T-helper 2 cell treated with Interferon-gamma antibody and Interleukin-4, amounts not matched to agents 5 μg/mL and 100 μg/mL, for 36 hours (primary cell): ENCODE measurements around the gene NTN4.
"Not testable (repeated sequence)": the region's sequence is repeated elsewhere in the genome, so short reads cannot be mapped to it uniquely, and the experiment has no call there.

Experiments
- DNase-seq: peaks from one replicate; pipeline ENCODE4 v3.0.0; 2021; ENCODE audit warnings: low spot score
- H3K27ac Mint-ChIP-seq: one replicate; pipeline ENCODE4 v1.8.0; 2021; ENCODE audit warnings: mild to moderate bottlenecking, mixed read lengths
- H3K27me3 Mint-ChIP-seq: one replicate; pipeline ENCODE4 v1.8.0; 2021; ENCODE audit warnings: low read depth, mixed read lengths
- H3K36me3 Mint-ChIP-seq: one replicate; pipeline ENCODE4 v1.8.0; 2021; ENCODE audit warnings: low read depth, mixed read lengths
- H3K4me1 Mint-ChIP-seq: one replicate; pipeline ENCODE4 v1.8.0; 2021; ENCODE audit warnings: low read depth, mixed read lengths
- H3K4me3 Mint-ChIP-seq: one replicate; pipeline ENCODE4 v1.8.0; 2022; ENCODE audit warnings: mild to moderate bottlenecking, moderate library complexity, mixed read lengths
- H3K9me3 Mint-ChIP-seq: one replicate; pipeline ENCODE4 v1.8.0; 2021; ENCODE audit warnings: mixed read lengths

The NTN4 gene

DNA sequence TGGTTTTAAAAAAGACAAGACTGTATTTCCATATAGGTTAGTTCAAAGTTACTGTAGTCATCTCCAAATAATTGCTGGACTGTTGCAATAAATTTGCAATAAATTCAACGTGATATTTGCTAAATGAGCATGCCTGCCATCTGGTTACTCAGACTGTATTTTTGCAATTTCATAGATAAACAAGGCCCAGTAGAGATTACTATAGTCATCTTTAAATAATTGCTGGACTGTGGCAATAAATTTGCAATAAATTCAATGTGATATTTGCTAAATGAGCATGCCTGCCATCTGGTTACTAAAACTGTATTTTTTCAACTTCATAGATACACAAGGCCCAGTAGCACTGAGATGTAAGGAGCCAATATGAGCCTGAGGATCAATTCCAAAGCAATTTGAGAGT, 5.6 kb downstream of the NTN4 start:
- peaks cover 57% of the 10 kb centered on the region for H3K27me3 Mint-ChIP-seq
- no peaks in the 10 kb centered on the region for H3K9me3 Mint-ChIP-seq
- H3K27ac Mint-ChIP-seq: no peak overlapping the region

DNA sequence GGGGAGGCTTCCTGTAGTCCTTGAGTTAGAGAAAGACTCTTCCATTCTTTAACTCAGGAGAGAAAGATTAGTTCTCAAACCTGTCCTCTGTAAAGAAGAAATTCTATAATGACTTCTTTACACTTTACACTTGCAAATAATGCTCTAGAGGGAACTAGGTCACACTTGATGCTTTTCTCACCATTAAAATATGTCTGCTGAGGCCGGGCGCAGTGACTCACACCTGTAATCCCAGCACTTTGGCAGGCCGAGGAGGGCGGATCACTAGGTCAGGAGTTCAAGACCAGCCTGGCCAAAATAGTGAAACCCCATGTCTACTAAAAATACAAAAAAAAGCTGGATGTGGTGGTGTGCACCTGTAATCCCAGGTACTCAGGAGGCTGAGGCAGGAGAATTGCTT, 6.3 kb downstream of the NTN4 start:
- H3K9me3 Mint-ChIP-seq: no peaks in the 10 kb centered on the region
- H3K27me3 Mint-ChIP-seq: peaks cover 51% of the 10 kb centered on the region
- H3K27ac Mint-ChIP-seq: no peak overlapping the region

More for the DNA sequence above, 5.6 kb downstream of the NTN4 start:
- Mint-ChIP-seq H3K36me3 (no peaks in the 10 kb centered on the region), H3K4me1 (no peaks in the 10 kb centered on the region), H3K4me3 (no peak overlapping the region)
- DNase-seq: no peak

DNA sequence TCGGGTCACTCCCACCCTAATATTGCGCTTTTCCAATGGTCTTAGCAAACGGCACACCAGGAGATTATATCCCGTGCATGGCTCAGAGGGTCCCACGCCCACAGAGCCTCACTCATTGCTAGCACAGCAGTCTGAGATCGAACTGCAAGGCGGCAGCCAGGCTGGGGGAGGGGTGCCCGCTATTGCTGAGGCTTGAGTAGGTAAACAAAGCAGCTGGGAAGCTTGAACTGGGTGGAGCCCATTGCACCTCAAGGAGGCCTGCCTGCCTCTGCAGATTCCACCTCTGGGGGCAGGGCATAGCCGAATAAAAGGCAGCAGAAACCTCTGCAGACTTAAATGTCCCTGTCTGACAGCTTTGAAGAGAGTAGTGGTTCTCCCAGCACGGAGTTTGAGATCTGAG, 15.1 kb downstream of the NTN4 start:
- not testable (repeated sequence) for H3K36me3 Mint-ChIP-seq, DNase-seq, H3K9me3 Mint-ChIP-seq, H3K4me1 Mint-ChIP-seq, H3K27ac Mint-ChIP-seq, H3K4me3 Mint-ChIP-seq
- peaks cover 12% of the 10 kb centered on the region for H3K27me3 Mint-ChIP-seq

More for the DNA sequence above, 6.3 kb downstream of the NTN4 start:
- DNase-seq: no peak
- Mint-ChIP-seq H3K36me3 (no peaks in the 10 kb centered on the region), H3K4me3 (no peak overlapping the region), H3K4me1 (no peaks in the 10 kb centered on the region)

DNA sequence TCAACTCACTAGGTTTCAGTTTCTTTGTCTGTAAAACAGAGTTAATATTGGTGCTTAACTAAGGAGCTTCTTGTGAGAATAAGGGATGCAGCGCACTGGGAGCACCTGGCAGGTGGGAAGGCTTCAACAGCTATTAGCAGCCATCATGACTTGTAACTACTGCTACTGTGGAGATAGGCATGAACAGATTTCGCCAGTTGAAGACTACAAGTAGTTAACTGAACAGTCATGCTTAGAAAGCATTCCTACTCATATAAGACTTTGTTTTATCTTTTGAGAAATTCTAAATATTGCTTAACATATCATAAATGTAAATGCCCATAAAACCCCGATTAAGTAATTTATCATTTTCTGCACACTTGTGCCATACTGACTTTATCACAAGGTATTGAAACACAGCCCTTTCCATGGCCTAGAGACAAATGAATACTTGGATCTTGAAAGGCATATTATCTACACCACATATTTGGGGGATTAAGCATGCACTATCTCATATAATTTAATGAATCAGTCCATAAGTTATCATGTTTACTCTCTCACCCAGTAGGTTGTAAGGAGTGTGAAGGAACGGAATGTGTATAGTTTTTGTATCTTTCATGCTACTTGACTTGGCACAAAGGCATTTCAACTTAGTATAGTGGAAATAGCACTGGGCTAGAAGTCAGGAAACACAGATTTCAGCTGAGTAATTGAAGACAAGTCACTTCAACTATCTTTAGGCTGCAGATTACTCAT, 16.1 kb downstream of the NTN4 start:
- Mint-ChIP-seq H3K4me1 (no peaks in the 10 kb centered on the region), H3K36me3 (no peaks in the 10 kb centered on the region), H3K9me3 (no peaks in the 10 kb centered on the region), H3K27ac (no peak overlapping the region), H3K27me3 (peaks cover 12% of the 10 kb centered on the region), H3K4me3 (no peak overlapping the region)
- DNase-seq: no peak

DNA sequence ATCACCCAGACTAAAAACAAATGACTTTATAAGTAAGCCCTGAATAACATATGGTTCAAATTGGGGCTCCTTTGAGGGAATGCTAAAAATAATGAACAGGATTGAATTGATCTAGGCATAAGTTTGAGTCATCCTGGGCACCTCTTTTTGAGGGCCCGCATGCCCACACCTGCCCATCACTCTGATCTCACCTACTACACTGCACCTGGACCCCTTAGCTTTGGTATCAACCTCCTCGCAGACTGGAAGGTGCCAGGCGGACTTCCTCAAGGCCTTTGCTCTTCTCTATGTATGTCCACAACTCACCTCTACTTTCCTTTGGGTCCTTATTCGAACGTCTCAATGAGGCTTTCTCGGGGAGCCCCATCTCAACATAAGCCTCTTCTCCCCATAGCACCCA, 17.2 kb downstream of the NTN4 start:
- Mint-ChIP-seq H3K27ac (no peak overlapping the region), H3K4me3 (no peak overlapping the region), H3K27me3 (peaks cover 14% of the 10 kb centered on the region), H3K9me3 (no peaks in the 10 kb centered on the region), H3K36me3 (no peaks in the 10 kb centered on the region), H3K4me1 (no peaks in the 10 kb centered on the region)
- DNase-seq: no peak

DNA sequence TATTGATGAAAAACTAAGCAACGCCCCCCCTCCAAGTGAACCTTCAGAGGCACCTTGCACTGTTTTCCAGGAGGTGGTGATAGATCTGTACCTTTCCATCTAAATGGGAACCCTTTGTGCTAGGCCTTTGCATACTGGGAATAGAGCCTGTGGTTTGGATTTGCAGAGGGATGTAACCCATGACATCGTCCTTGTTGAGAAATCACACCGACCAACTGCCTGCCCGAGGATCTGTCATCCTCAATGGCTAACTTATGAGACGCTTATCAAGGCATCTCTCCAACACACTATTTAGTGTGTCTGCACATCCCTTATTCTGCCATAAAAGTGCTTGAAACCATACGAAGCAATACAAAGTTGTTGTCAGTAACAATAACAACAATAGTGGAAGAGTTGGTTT, 22.9 kb downstream of the NTN4 start:
- DNase-seq: no peak
- H3K4me3 Mint-ChIP-seq: no peak overlapping the region
- H3K36me3 Mint-ChIP-seq: no peaks in the 10 kb centered on the region
- no peaks in the 10 kb centered on the region for H3K4me1 Mint-ChIP-seq
- H3K27ac Mint-ChIP-seq: no peak overlapping the region
- peaks cover 2% of the 10 kb centered on the region for H3K27me3 Mint-ChIP-seq
- no peaks in the 10 kb centered on the region for H3K9me3 Mint-ChIP-seq

DNA sequence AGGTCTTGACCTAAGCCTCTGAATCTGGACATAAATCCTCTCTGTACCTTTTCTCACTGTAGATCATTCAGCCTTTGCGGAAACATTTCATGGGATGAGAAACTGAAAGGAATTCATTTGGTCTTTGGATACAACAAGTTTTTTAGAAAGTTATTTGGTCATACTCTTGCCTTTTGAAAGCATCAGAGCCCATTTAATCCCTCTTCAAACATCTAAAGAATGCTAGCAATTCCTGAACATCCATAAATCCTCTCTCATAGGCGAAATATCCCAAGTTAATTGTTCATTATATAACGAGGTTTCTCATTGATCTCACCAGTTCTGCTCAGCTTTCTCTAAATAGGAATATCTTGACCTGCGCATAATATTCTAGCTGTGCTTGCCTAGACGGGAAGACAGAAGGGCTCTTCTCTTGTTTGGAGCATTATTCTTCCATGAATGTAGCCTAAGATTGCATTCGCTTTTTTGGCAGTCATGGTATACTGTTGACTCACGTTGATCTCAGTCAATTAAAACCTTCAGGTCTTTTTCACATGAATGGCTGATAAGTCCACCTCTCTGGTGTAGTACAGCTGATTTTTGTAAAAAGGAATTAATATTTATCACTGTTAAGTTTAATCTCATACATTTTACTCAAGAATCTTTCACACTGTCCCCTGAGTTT, 24.1 kb downstream of the NTN4 start:
- Mint-ChIP-seq H3K27ac (no peak overlapping the region), H3K27me3 (peaks cover 2% of the 10 kb centered on the region), H3K4me1 (no peaks in the 10 kb centered on the region), H3K36me3 (no peaks in the 10 kb centered on the region), H3K4me3 (no peak overlapping the region), H3K9me3 (no peaks in the 10 kb centered on the region)
- DNase-seq: no peak

DNA sequence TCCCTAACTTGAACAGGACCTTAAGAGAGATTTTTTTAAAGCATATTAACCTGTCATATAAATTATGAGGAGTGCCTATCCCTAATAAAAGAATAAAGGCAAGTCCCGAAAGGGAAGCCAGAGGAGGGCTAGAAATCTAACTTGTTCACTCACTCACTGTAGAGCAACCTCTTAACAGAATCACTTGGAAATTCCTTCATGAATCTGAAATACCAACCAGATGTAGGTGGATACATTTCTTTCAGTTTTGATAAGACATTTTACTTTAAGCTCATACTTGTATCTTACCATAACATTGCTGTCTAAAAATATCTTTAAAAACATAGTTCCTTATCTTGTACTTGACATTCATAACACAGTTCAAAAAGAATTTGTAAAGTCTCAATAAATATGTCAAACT, 25.7 kb downstream of the NTN4 start:
- H3K27me3 Mint-ChIP-seq: peaks cover 2% of the 10 kb centered on the region
- H3K4me3 Mint-ChIP-seq: no peak overlapping the region
- no peaks in the 10 kb centered on the region for H3K4me1 Mint-ChIP-seq
- no peak overlapping the region for H3K27ac Mint-ChIP-seq
- DNase-seq: no peak
- no peaks in the 10 kb centered on the region for H3K36me3 Mint-ChIP-seq
- H3K9me3 Mint-ChIP-seq: no peaks in the 10 kb centered on the region

DNA sequence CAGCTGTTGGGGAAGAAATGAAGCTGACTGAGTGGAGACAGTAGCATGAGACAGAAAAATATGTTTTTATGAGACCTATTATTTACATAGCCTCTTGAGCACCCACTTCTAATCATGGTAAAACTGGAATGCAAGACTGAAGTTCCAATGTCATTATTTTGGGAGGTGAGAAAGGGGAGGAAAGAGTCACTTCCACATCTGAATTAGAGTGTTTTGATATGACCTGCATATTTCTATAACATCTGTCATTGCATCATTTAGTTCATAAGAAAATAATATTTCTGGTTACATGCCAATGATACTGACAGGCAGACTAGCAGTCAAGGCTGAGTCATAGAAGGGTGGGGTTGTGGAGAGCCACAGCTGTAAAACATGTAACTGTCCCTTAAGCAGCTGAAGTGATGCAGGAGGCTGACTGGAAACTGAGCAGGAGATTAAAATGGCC, 26.7 kb downstream of the NTN4 start:
- no peaks in the 10 kb centered on the region for H3K9me3 Mint-ChIP-seq
- H3K27ac Mint-ChIP-seq: no peak overlapping the region
- no peak for DNase-seq
- H3K4me1 Mint-ChIP-seq: no peaks in the 10 kb centered on the region
- no peaks in the 10 kb centered on the region for H3K27me3 Mint-ChIP-seq
- H3K4me3 Mint-ChIP-seq: no peak overlapping the region
- no peaks in the 10 kb centered on the region for H3K36me3 Mint-ChIP-seq

DNA sequence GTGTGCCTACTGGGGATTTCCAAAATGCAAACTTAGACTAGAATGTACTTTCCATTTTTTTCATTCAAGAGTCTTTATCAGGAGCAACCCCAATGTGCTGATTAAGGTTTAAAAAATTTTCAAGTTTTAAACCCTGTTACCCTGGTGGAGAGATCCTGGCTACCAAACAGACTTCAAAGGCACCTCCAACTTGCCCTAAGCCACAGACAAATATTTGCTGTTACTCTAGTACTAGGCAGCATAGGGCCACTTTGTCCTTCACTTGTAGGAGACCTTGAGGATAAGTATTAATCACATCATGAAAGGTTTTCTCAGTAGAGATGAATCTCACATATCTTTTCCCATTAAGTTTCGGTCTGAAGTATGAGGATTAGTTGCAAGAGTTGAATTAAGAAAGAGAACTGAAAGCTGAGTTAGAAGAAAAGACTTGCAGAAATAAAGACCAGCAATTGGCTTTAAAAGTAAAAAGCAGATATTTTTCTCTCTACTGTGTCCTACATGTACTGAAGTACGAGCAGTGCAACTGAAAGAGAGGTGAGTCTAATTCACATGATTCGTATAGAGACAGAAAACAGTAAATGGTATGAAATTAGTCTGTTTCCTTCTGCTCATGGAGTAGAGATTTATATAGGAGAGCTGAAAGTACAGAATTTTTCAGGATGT, 28.3 kb downstream of the NTN4 start:
- H3K27me3 Mint-ChIP-seq: no peaks in the 10 kb centered on the region
- no peak overlapping the region for H3K27ac Mint-ChIP-seq
- no peak overlapping the region for H3K4me3 Mint-ChIP-seq
- H3K36me3 Mint-ChIP-seq: no peaks in the 10 kb centered on the region
- no peak for DNase-seq
- no peaks in the 10 kb centered on the region for H3K9me3 Mint-ChIP-seq
- H3K4me1 Mint-ChIP-seq: no peaks in the 10 kb centered on the region

DNA sequence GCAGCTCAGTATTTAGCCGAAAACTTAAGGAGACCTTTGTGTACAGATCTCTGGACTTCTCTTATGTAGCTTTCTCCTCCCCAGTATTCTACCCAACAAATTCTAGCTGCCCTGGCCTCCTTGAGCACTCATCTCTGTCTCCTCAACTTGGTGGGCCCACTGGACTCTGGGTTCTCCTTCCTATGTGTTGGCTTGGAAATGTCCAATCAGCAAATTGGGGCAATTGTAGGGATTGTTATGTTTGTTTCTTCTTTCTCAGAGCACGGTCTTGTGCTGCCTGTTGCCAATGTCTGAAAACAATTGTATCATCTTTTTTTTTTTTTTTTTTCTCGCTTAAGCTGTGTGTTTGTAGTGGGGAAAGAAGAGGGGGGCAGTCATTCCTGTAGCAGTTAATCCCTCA, 30.2 kb downstream of the NTN4 start:
- no peak for DNase-seq
- Mint-ChIP-seq H3K9me3 (no peaks in the 10 kb centered on the region), H3K4me1 (no peaks in the 10 kb centered on the region), H3K4me3 (no peak overlapping the region), H3K27me3 (no peaks in the 10 kb centered on the region), H3K27ac (no peak overlapping the region), H3K36me3 (no peaks in the 10 kb centered on the region)

DNA sequence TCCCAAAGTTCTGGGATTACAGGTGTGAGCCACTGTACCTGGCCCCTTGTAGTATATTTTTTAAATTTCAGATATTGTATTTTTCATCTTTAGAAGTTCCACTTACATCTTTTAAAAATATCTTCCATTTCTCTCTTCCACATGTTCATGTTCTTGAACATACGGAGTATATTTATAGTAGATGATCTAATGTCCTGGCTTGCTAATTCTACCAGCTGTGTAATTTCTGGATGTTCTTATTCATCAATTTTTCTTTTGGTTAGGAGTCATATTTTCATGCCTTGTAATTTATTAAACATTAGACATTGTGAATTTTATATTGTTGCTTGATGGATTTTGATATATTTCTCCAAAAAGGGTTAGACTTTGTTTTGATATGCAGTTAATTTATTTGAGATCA, 30.8 kb downstream of the NTN4 start:
- Mint-ChIP-seq H3K27ac (no peak overlapping the region), H3K9me3 (no peaks in the 10 kb centered on the region), H3K27me3 (no peaks in the 10 kb centered on the region), H3K36me3 (no peaks in the 10 kb centered on the region), H3K4me1 (no peaks in the 10 kb centered on the region), H3K4me3 (no peak overlapping the region)
- no peak for DNase-seq

DNA sequence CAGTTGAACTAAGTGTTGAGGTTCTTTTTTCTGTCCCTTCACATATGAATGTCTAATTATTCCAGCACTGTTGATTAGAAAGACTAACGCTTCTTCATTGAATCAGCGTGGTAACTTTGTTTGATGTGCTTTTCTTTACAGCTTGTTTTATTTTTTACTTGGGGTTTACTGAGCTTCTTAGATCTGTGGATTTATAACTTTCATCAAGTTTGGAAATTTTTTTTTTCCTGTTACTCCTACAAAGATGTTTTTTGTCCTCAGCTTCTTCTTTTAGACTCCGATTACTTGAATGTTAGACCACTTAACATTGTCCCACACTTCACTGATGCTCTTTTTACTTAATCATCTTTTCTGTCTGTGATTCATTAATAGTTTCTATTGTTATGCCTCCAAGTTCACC, 31.5 kb downstream of the NTN4 start:
- Mint-ChIP-seq H3K4me1 (no peaks in the 10 kb centered on the region), H3K27ac (no peak overlapping the region), H3K36me3 (no peaks in the 10 kb centered on the region), H3K9me3 (no peaks in the 10 kb centered on the region), H3K27me3 (no peaks in the 10 kb centered on the region), H3K4me3 (no peak overlapping the region)
- DNase-seq: no peak

DNA sequence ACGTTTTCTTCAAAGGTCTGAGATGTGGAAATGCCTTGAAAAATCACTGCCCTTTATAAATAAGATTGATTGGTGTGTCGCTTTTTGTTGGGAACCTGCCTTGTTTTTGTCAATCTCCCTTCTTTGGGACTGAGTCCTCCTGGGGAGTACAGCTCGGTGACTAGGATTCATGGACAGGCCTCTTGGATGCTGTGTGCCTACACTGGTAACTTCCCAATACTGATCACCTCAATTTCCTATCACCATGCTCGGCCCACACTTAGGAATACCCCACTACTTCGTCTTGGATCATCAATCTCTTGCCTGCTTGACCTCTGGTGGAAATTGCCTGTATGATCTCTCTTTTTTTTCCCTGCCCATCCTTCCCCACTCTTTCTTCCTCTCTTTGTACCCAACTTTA, 34.2 kb downstream of the NTN4 start:
- no peak overlapping the region for H3K4me3 Mint-ChIP-seq
- no peaks in the 10 kb centered on the region for H3K36me3 Mint-ChIP-seq
- H3K27me3 Mint-ChIP-seq: no peaks in the 10 kb centered on the region
- no peak overlapping the region for H3K27ac Mint-ChIP-seq
- H3K9me3 Mint-ChIP-seq: no peaks in the 10 kb centered on the region
- H3K4me1 Mint-ChIP-seq: no peaks in the 10 kb centered on the region
- no peak for DNase-seq
